Activated T-cell treated with anti-CD3 and anti-CD28 coated beads for 1 hour (primary cell): ENCODE data around the gene NEMP2.
A peak's percentile ranks its signal among the peaks of the same experiment; 100 is the strongest.

ENCODE experiments used
- DNase-seq: peaks from one replicate; pipeline ENCODE4 v3.0.0-alpha.2; 2020; ENCODE audit warnings: low read depth

Gene NEMP2, protein sequence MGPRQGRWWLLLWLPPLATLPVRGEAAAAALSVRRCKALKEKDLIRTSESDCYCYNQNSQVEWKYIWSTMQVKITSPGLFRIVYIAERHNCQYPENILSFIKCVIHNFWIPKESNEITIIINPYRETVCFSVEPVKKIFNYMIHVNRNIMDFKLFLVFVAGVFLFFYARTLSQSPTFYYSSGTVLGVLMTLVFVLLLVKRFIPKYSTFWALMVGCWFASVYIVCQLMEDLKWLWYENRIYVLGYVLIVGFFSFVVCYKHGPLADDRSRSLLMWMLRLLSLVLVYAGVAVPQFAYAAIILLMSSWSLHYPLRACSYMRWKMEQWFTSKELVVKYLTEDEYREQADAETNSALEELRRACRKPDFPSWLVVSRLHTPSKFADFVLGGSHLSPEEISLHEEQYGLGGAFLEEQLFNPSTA

DNA sequence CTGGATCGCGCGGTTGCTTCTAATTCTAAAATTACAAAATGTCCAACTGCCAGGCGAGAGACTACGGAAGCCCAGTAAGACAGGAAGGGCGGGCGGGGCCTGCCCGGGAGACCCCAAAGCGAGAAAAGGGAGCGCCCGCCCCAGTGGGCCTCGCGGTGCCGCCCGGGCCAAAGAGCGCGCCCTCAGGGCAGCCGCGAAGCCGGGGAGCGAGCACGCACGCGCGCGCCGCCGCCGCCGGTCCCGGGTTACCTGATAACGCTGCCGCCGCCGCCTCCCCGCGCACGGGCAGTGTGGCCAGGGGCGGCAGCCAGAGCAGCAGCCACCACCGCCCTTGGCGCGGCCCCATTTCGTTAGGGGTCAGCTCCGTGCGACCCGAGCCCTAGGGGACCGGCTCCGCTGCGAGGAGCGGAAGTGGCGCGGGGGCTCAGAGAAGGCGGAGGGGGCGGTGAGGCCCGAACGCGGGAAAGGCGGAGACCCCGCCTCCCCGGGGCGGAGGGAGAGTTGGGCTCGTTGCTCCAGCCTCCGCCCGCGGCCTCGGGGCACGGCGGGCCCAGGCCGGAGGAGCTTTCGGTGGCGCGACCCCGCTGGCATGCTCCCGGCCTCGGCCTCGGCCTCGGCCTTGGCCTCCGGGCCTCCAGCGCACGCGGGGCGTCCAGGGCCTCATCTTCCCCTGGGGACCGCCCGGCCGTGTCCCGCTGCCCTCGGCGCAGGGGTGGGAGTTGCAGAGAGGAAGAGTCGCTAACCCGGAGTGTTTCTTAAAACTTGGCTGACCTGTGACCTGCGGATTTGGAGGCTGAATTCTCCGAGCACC is at the start of gene NEMP2:
TSS of gene NEMP2 (minus strand) at position 413 of the 811 bp plus-strand sequence. CDS start at position 346, 67 bp downstream.
- DNase-seq = peak; percentile 65

DNA sequence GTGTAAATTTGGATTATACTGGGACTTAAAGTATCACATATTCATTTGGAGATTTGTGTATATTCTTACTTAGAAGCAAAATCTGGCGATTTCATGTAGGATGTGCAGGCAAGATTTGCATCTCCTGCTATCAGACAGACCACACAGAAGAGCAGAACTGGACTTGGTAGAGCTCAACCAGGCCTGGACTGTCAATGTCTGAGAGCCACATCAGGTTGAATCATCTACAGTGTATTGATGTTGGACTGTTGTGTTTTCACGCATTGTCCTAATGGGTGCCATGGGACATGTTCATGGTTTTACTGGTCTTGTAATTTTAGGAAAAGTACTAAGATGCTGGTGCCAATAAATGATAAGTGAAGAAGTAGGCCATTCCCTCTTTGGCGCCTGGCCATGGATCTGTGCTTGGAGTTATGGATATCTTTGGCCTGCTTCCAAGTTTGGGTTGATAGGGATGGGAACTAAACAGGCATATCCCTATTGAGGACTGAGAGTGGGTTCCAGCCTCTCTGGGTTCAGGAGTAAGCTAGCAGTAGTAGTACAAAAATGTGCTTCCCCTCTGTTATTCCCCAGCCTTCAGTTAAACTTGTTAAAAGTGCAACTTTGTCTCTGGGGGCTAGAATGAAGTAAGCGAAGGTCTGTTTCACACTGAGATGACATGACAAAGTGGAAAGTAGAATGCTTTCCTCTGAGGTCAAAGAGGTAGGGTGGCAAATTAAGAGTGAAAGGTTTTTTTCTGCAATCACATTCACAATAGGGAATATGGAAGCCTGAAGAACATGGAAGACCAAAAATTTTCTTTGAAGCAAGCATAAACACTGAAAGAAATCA is 49.2 kb upstream of the NEMP2 start:
- DNase-seq = no peak

DNA sequence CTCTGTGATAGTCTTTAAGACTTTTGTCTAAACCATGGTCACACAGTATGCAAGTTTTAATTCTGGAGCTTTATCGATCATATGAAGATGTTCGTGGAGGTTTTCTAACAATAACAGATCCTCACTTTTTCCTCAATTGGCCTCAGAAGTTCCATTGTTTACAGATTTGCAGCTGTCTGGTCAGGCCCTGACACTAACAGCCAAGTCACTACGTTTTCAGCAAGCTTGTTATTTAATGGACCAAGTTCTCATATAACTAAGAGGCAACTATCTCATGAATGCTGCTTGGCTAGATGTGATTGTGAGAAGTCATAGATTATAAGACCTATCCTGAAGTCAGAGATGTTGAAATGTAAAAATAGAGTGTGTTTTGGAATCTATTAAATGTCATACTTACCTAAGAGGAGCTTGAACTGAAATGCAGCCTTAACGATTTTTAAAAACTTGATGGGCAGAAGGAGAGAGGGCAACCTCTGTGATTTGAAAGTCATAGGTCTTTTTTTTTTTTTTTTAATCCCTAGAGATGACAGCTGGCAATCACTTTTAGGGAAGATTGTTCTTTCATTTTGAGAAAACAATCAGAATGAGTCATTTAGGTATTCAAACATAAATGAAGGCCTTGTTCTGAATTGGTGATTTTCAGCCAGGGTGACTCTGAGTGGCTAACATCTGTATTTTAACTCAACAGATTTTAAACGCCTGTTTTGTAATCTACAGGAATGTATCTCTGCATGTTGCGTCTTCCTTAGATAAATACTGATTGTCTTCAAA is 48.4 kb upstream of the NEMP2 start:
- no peak for DNase-seq

DNA sequence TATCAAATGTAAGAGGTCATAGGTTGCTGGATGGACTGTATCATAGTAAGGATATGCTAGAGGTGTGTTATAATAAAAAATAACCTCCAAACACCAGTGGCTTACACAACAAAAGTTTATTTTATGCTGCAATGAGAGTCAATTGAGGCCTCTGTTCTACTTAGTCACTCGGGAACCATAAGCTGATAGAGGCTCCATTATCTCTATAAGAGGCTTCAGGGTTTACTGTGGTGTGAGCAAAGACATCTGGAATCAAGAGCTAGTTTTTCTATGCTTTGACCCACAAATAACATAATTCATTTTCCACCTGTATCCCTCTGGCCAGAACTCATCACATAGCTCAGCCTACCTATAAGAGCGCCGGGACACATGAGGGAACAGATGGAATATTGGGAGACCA is 47.5 kb upstream of the NEMP2 start:
- no peak for DNase-seq

DNA sequence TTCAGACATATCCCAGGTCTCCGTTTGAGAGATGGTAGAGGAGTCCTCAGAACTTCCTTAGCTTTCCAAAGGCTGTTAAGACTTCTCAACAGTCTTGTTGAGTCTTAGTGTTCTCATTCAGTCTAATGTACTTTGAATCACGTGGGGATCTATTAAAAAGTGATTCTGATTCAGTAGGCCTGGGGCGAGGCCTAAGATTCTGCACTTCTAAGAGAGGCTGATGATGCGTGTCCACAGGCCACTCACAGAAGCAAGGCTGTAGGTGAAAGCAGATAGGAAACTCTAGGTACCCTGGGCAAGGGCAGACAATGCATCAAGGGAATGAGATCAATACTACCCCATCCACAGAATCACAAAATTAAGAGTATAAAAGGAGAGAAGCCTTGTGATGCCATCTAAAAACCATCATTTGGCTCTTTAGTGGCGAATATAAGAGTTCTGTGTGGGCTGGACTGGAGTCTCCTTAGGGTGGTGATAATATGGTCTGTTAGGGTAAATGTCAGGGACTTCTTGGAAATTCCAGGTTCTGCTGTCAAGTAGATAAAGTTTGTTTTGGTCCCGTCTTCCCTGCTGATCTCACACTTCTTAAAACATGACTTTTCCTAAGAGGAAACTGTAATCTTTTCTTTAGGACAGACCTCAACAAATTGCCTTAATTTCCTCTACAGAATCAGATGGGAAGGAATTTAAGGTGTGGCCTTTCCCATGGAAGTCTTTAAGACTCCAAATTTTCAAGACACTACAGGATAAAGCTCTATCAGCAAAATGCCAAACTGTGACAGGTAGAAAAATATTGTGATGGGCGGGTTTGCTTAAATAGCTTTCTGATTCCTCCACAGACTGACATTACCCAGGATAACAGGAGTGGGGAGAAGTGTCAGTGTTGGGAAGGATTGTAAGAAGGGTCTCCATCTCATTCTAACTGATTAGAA is 45.7 kb upstream of the NEMP2 start:
- DNase-seq = no peak

GRCh38 chr2:190579058-190579410 is 44.5 kb upstream of the NEMP2 start:
- no peak for DNase-seq

DNA sequence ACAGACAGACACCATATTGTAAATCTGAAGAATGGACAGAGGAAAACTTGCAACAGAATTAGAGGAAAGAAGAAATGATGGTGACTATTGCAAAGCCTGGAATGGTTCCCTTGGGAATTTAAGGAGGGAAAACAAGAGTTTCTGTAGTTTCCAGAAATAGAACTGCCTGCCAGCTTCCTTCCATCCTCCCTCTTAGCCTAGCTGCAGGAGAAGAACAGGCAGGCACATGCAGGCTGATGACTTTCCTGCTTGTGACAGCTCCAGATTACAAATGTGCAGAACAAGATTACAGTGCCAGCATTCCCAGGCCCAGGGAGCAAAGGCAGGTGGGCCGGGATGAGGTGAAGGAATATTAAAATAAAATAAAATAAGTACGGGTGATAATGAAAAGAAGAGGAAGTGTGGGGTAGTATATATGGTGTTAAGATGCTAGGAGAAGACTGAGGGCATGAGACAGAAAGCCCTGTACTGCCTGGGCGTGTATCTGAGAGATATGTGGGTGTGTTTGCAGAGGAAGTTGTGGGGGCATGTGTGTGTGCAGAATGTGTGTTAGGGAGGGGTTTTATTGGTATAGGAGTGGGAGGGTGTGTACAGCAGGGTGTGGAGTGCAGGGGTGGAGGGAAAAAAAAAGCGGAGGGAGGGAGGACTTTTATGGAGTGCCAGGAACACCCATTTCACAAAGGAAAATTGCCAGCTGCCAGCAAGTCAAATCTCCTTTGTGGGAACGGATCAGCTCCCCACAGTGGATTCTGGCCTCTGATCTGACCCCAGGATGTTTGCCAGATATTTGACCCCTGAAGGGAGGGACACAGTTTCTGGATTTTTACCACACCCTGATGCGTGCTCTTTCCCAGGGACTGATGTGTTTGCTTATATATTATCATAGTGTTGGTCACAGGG is 43.9 kb upstream of the NEMP2 start:
- no peak for DNase-seq

GRCh38 chr2:190576573-190576972 is 42.1 kb upstream of the NEMP2 start:
- no peak for DNase-seq

GRCh38 chr2:190575263-190575662 is 40.7 kb upstream of the NEMP2 start:
- no peak for DNase-seq

GRCh38 chr2:190574169-190574568 is 39.6 kb upstream of the NEMP2 start:
- DNase-seq = no peak

DNA sequence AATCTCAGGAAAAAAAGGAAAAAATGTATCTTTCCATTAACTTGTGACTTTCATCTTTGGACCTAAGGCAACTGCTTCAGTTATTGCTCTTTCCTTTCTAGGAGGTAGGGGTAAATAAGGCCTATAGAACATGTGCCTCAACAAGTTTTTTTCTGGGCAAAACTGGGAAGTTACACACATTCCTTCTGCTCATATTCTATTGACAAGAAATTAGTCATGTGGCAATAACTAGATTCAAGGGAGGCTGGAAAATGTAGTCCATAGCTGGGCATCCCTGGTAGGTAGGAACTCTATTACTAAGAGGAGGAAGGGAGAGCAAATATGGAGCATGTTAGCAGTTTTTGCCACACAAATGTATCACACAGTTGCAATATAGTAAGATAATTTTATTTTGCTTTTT is 37.7 kb upstream of the NEMP2 start:
- no peak for DNase-seq

DNA sequence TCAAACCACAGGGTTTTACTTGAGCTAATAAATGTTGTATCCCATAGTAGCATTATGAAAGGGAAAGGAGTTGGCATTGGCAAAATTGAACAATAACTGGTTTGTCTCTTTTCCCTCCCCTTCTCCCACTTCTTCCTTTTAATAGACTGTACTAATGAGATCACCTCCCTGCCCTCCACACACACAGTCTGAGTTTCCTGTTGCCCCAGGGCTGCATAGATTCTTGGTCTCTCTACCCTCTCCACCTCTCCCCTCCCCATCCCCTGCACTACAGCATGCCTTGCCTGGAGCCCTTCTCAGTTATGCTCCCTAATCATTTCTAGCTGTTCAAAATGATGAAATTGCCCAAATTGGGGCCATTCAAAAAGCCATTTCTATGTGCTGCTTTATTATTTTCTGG is 37.2 kb upstream of the NEMP2 start:
- no peak for DNase-seq

DNA sequence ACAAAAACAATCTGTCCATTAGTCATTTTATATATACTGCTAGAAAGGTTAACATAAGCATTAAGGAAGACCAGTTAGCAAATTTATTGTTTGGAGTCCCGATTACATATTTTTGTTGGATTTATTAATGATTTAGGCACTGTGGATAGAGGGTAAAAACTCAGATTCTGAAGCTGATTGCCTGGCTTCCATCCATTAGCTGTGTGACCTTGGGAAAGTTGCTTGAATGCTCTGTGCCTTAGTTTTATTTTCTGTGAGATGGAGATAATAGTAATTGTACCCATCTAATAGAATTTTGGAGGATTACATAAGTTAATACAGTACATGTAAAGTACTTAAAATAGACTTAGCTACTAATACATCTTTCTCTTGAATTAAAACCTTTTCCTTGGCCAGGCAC is 36.3 kb upstream of the NEMP2 start:
- no peak for DNase-seq

GRCh38 chr2:190569994-190570755 is 35.7 kb upstream of the NEMP2 start:
- DNase-seq = no peak

DNA sequence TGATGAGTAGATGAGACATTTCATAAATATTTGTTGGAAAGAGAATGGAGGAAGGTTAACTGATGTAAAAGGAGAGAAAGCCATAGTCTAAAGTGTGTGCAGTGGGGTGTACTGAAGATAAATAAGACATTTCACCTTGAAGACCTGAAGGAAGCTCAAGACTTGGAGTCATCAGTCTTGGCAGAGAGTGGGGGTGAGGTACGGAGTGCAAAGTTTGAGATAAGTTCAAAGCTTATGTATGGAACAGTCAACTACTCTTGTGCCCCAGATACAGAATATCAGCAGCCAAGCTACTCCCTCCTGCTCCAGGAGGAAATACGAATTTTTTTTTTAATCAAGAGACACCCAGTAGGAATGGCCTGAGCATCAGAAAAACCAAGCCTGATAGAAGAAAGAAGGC is 30.3 kb upstream of the NEMP2 start:
- no peak for DNase-seq

DNA sequence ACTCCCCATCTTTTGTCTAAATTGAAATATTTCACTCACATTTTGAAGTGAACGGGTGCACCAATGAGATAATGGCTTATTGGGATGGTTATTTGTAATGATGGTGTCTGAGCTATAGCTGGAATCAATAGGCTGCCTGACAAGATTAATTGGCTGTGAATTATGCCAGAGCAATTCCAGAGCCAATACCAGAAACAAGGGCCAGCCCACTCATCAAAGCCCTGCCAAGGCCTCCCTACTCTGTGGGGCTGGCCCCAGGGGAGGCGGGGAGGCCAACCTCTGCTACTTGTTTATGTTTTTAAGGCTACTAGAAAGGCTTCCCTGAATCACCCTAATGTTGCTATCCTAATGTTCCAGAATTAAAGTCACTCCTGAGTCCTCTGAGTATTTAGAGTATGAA is 29.1 kb upstream of the NEMP2 start:
- DNase-seq = no peak

DNA sequence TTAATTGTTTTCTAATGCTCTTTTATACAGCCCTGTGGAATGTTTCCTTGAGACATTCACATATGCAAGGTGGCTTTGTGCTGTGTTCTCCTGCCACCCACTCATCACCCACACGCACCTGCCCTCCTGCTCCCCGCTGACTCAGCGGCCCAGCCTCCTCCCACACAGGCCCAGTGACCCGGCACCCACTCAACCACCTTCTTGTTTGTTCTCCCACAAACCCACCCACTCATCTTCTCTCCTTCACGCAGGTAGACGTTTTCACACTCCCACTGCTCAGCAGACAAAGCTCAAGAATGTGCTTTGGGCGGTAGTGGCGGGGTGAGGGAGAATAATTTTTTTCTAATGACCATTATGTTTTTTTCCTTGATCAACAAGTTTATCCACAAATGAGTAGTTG is 28.6 kb upstream of the NEMP2 start:
- peak; percentile 19 for DNase-seq

- no peak for DNase-seq
Measured at GRCh38 chr2:190562121-190562520, 27.6 kb upstream of the NEMP2 start.

DNA sequence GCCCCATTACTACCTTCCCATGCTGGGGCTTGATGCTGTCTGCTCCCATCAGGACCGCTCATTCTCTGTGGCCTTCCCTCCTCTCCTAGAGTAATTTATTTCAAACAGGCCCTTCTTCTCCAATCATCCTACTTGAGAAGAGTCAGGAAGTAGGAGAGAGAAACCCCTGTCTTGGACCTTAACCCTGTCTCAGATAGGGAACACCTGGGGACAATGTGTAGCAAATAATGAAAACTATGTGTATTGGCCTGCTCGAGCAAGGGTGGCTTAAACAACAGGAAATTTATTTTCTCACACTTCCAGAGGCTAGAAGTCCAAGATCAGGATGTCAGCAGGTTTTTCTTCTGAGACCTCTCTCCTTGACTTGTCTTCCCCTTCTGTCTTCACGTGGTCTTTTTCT is 26.6 kb upstream of the NEMP2 start:
- DNase-seq = no peak
